Fibroblast of gingiva (primary cell): ENCODE data around the gene DUSP23.

Experiments
- DNase-seq: peaks from one replicate; pipeline ENCODE4 v3.0.0-alpha.2; 2011; ENCODE audit warnings: low read depth

Gene DUSP23

GRCh38 chr1:159786465-159786864, 5.7 kb downstream of the DUSP23 start:
- DNase-seq, result no peak

GRCh38 chr1:159786966-159787365, 6.2 kb downstream of the DUSP23 start:
- peak; percentile 16 for DNase-seq

GRCh38 chr1:159790237-159790917, 9.6 kb downstream of the DUSP23 start:
- DNase-seq, result no peak

GRCh38 chr1:159791031-159791430, 10.3 kb downstream of the DUSP23 start:
- no peak for DNase-seq

- no peak for DNase-seq
Observed at GRCh38 chr1:159791461-159791860, 10.7 kb downstream of the DUSP23 start.

- no peak for DNase-seq
Observed at GRCh38 chr1:159795534-159795933, 14.8 kb downstream of the DUSP23 start.

- peak; percentile 81 for DNase-seq
Observed at GRCh38 chr1:159798893-159799292, 18.1 kb downstream of the DUSP23 start.

- DNase-seq, result no peak
Observed at GRCh38 chr1:159799446-159799985, 18.8 kb downstream of the DUSP23 start.

GRCh38 chr1:159800177-159800930, 19.6 kb downstream of the DUSP23 start:
- no peak for DNase-seq

GRCh38 chr1:159802111-159802510, 21.3 kb downstream of the DUSP23 start, which contains the start of gene FCRL6:
Gene FCRL6, plus strand, starts transcription at chr1:159802360. Its CDS starts 65 bp downstream, at chr1:159802425.
- DNase-seq, result no peak

- no peak for DNase-seq
Observed at GRCh38 chr1:159803956-159804689, 23.4 kb downstream of the DUSP23 start.

- DNase-seq, result no peak
Observed at GRCh38 chr1:159804924-159805323, 24.2 kb downstream of the DUSP23 start.

GRCh38 chr1:159815926-159816325, 35.2 kb downstream of the DUSP23 start:
- no peak for DNase-seq

- DNase-seq, result peak; percentile 14
Observed at GRCh38 chr1:159817276-159818041, 36.7 kb downstream of the DUSP23 start.

- no peak for DNase-seq
Observed at GRCh38 chr1:159821171-159821867, 40.6 kb downstream of the DUSP23 start.

GRCh38 chr1:159823406-159823805, 42.6 kb downstream of the DUSP23 start:
- DNase-seq, result no peak

- DNase-seq, result no peak
Observed at GRCh38 chr1:159825564-159825963, 44.8 kb downstream of the DUSP23 start.

GRCh38 chr1:159826441-159827101, 45.8 kb downstream of the DUSP23 start, which contains the start of gene SLAMF8:
Gene SLAMF8, plus strand, starts transcription at chr1:159826873. Its CDS starts 26 bp downstream, at chr1:159826899.
- DNase-seq, result no peak

- no peak for DNase-seq
Observed at GRCh38 chr1:159827102-159827490, 46.3 kb downstream of the DUSP23 start.

GRCh38 chr1:159827549-159827948, 46.8 kb downstream of the DUSP23 start:
- no peak for DNase-seq
